ENCODE results near the gene VDAC1. TPM values are rescaled to one million over a fixed set of nuclear protein-coding genes. Genes with fewer than 3 reads are reported as not detected.

Gene VDAC1
- total RNA-seq, 1 donor from 2014 or later, result 165 TPM

DNA sequence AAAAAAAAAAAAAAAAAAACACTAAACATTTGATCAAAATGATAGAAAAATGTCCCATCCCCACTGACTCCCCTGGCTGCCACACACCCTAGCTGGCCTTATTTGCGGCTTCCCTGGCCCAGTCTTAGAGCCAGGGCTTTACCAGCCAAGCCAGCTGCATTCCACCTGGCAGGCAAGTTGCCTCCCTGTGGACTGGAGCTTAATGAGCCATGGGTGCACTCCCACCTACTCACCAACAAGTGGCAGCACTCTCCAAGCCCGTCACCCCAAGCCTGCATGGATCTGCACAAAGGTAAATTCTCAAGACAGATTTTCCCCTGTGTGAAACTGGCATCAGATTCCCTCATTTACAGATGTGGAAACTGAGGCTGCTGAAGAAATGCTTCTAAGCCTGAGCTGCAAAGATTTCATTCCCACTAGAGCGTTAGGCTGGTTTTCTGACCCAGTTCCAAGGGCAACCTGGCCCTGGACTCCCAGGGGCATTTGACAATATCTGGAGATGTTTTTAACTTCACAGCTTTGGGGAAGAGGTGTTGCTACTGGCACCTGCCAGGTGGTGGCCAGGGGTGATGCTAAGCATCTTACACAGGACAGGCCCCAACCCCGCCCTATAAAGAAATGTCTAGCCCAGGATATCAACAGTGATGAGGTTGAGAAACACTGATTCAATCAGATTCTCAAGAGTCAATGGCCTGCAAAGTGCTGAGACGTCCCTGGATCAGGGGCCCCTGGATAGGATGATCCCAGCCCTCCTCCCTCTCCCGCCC, 21.9 kb upstream of the VDAC1 start:
- Mint-ChIP-seq H3K4me1 (ENCODE audit: unreplicated experiment) (no peaks in the 10 kb centered on the region), H3K36me3 (ENCODE audit: low read depth, unreplicated experiment) (no peaks in the 10 kb centered on the region), H3K27me3 (ENCODE audit: unreplicated experiment) (peaks cover 5% of the 10 kb centered on the region)

DNA sequence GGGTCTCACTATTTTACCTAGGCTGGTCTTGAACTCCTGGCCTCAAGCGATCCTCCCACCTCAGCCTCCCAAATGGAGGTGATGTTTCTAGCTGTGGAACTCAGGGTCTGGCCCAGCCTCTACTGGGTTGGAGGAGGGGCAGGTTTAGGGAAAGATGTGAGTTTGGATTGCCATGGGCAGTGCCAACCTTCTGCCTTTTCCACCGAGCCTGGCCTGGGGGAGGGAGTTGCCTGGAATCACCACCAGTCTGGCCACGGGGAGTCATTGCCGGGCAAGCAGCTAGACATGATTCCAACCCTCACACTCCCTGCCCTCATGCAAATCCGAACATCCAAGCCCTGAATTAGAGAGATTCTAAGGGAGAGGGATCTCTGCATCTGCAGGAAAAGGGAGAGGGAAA, 21.0 kb upstream of the VDAC1 start:
- Mint-ChIP-seq H3K27ac (ENCODE audit: unreplicated experiment) (no peak overlapping the region), H3K36me3 (ENCODE audit: low read depth, unreplicated experiment) (no peaks in the 10 kb centered on the region), H3K4me1 (ENCODE audit: unreplicated experiment) (no peaks in the 10 kb centered on the region), H3K27me3 (ENCODE audit: unreplicated experiment) (peaks cover 6% of the 10 kb centered on the region), H3K4me3 (ENCODE audit: unreplicated experiment) (no peak overlapping the region), H3K9me3 (ENCODE audit: unreplicated experiment) (no peaks in the 10 kb centered on the region)
- DNase-seq (ENCODE audit: low spot score), result no peak
- TF ChIP-seq, protein P1, sequence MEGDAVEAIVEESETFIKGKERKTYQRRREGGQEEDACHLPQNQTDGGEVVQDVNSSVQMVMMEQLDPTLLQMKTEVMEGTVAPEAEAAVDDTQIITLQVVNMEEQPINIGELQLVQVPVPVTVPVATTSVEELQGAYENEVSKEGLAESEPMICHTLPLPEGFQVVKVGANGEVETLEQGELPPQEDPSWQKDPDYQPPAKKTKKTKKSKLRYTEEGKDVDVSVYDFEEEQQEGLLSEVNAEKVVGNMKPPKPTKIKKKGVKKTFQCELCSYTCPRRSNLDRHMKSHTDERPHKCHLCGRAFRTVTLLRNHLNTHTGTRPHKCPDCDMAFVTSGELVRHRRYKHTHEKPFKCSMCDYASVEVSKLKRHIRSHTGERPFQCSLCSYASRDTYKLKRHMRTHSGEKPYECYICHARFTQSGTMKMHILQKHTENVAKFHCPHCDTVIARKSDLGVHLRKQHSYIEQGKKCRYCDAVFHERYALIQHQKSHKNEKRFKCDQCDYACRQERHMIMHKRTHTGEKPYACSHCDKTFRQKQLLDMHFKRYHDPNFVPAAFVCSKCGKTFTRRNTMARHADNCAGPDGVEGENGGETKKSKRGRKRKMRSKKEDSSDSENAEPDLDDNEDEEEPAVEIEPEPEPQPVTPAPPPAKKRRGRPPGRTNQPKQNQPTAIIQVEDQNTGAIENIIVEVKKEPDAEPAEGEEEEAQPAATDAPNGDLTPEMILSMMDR (IDR thresholded peaks at IDR 0.05; ENCODE audit: unreplicated experiment), result no peak

More for the DNA sequence above, 21.9 kb upstream of the VDAC1 start:
- no peak overlapping the region for H3K27ac Mint-ChIP-seq (ENCODE audit: unreplicated experiment)
- DNase-seq (ENCODE audit: low spot score), result peak; percentile 64
- TF ChIP-seq, protein P1 (IDR thresholded peaks at IDR 0.05; ENCODE audit: unreplicated experiment), result peak; percentile 63
- H3K9me3 Mint-ChIP-seq (ENCODE audit: unreplicated experiment), result no peaks in the 10 kb centered on the region
- no peak overlapping the region for H3K4me3 Mint-ChIP-seq (ENCODE audit: unreplicated experiment)

DNA sequence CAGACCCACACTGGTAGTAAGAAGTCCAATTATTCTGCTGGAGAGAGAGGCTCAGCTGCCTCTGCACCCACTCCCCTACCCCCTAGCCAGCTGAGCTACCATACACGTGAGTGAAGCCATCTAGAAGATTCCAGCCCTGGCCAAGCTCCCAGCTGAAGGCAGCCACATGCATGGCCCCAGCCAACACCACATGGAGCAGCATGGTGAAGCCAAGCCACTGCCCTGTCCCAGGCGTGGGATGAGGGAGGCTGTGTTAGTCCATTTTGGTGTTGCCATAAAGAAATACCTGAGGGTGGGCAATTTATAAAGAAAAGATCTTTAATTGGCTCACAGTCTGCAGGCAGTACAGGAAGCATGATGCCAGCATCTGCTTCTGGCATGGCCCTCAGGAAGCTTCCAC, 20.0 kb upstream of the VDAC1 start:
- DNase-seq (ENCODE audit: low spot score), result no peak
- Mint-ChIP-seq H3K27me3 (ENCODE audit: unreplicated experiment) (peaks cover 6% of the 10 kb centered on the region), H3K4me3 (ENCODE audit: unreplicated experiment) (no peak overlapping the region), H3K4me1 (ENCODE audit: unreplicated experiment) (no peaks in the 10 kb centered on the region), H3K9me3 (ENCODE audit: unreplicated experiment) (no peaks in the 10 kb centered on the region), H3K36me3 (ENCODE audit: low read depth, unreplicated experiment) (no peaks in the 10 kb centered on the region), H3K27ac (ENCODE audit: unreplicated experiment) (no peak overlapping the region)
- TF ChIP-seq, protein P1 (IDR thresholded peaks at IDR 0.05; ENCODE audit: unreplicated experiment), result no peak

DNA sequence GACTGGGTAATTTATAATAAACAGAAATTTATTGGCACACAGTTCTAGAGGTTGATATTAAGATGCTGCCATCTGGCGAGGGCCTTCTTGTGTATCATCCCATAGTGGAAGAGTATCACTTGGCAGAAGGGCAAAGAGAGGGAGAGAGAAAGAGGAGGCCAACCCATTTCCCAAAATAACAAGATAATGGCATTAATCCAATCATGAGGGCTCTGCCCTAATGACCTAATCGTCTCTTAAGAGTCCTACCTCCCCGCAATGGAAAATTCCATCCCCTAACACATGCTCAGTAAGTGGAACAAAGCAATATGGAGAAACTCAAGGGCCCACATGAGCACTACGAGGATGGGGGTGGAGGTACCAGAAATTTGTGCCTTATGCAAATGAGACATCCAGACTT, 17.6 kb upstream of the VDAC1 start:
- no peak for DNase-seq (ENCODE audit: low spot score)
- peaks cover 6% of the 10 kb centered on the region for H3K27me3 Mint-ChIP-seq (ENCODE audit: unreplicated experiment)
- no peak overlapping the region for H3K4me3 Mint-ChIP-seq (ENCODE audit: unreplicated experiment)
- no peaks in the 10 kb centered on the region for H3K9me3 Mint-ChIP-seq (ENCODE audit: unreplicated experiment)
- H3K4me1 Mint-ChIP-seq (ENCODE audit: unreplicated experiment), result peaks cover 3% of the 10 kb centered on the region
- H3K36me3 Mint-ChIP-seq (ENCODE audit: low read depth, unreplicated experiment), result no peaks in the 10 kb centered on the region
- TF ChIP-seq, protein P1 (IDR thresholded peaks at IDR 0.05; ENCODE audit: unreplicated experiment), result no peak
- H3K27ac Mint-ChIP-seq (ENCODE audit: unreplicated experiment), result no peak overlapping the region

DNA sequence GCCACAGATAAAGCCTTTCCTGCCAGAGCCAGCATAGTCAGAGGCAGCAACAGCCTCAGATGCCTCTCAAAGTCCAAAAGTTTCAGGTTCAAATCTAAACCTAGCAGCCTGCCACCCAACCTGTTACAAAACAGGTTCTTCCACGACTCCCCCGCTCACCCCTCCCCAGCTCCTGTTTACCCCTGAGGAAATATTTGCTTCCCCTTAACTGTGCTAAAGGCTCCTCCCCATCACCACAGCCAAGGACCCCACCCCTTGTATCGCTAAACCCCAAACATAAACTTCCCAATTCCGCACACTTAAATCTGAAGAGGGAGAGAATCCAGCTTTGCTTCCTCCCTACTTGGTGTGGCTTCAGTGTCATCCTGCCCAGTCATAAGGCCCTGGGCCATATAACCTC, 15.4 kb upstream of the VDAC1 start:
- TF ChIP-seq, protein P1 (IDR thresholded peaks at IDR 0.05; ENCODE audit: unreplicated experiment), result no peak
- Mint-ChIP-seq H3K4me1 (ENCODE audit: unreplicated experiment) (peaks cover 3% of the 10 kb centered on the region), H3K36me3 (ENCODE audit: low read depth, unreplicated experiment) (no peaks in the 10 kb centered on the region), H3K4me3 (ENCODE audit: unreplicated experiment) (no peak overlapping the region), H3K27ac (ENCODE audit: unreplicated experiment) (no peak overlapping the region), H3K9me3 (ENCODE audit: unreplicated experiment) (no peaks in the 10 kb centered on the region), H3K27me3 (ENCODE audit: unreplicated experiment) (peaks cover 5% of the 10 kb centered on the region)
- DNase-seq (ENCODE audit: low spot score), result no peak
